GM12875 (cell line): Measurements from ENCODE around the gene PDLIM7.

Source experiments
- H3K4me3 ChIP-seq: one replicate; pipeline ENCODE4 v1.5.1; 2011; ENCODE audit warnings: low read depth, low read length, control low read depth
- CTCF ChIP-seq: IDR thresholded peaks from 2 replicates; pipeline ENCODE4 v1.5.1; 2011; ENCODE audit warnings: low read depth, mild to moderate bottlenecking, control low read depth, inconsistent platforms, low read length, moderate library complexity, borderline replicate concordance; ENCODE audit not compliant: insufficient read depth

PDLIM7 gene

DNA sequence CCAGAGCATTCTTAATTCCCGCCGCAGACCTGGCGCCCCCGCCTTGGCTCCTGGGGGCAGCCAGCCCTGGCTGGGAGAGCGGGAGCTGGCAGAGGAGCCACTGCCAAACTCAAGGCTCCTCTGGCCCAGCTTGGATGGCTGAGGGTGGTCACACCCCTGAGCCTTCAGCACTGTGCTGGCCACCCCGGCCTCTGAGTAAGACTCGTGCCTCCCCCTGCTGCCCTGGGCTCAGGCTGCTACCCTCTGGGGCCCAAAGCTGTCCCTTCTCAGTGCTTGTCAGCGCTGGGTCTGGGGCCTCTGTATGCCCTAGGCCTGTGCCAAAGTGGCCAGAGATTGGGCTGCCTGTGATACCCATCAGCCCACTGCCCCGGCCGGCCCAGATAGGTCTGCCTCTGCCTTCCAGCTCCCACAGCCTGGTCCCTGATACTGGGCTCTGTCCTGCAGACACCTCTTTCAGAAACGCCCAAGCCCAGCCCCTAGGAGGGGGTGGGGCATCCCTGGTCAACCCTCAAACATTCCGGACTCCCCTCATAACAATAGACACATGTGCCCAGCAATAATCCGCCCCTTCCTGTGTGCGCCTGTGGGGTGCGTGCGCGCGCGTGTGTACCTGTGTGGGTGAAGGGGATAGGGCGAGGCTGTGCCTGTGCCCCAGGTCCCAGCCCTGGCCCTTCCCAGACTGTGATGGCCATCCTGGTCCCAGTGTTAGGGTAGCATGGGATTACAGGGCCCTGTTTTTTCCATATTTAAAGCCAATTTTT lies 55.2 kb downstream of the PDLIM7 start:
- no peak overlapping the region for H3K4me3 ChIP-seq
- no peak for TF ChIP-seq CTCF

DNA sequence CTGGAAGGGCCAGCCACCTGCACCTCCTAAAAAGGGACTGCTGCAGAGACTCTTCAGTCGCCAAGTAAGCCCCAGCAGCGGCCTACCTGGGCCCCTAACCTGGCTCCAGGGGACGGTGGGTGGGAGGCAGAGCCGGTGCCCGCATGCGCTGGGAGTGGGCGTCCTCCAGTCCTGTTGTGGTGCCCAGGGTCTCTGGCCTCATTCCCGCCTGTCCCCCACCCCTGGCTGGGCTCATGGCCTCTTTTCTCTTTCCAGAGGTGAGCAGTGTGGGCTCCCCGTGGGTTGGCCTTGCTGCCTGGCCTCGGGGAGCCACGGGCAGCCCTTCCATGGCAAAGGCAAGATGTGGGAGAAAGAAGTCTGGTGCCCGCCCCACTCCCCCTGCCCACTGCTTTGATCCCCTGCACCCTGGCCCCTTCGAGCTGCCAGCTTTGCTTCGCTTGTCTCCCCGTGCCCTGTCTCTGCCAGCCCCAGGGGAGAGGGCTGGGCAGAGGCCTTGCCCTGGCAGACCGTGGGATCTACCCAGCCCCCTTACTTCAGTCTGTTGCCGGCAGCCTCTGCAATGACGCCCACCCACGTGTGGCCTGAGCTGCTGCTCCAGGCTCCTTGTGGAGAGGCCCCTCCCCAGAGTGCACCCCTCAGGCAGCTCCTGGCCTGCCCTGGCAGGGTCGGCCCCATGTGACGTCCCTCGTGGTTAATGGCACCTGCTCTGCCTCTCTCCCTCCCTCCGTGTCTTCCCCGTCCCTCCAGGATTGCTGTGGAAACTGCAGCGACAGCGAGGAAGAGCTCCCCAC lies 56.2 kb downstream of the PDLIM7 start:
- no peak overlapping the region for H3K4me3 ChIP-seq
- no peak for TF ChIP-seq CTCF

DNA sequence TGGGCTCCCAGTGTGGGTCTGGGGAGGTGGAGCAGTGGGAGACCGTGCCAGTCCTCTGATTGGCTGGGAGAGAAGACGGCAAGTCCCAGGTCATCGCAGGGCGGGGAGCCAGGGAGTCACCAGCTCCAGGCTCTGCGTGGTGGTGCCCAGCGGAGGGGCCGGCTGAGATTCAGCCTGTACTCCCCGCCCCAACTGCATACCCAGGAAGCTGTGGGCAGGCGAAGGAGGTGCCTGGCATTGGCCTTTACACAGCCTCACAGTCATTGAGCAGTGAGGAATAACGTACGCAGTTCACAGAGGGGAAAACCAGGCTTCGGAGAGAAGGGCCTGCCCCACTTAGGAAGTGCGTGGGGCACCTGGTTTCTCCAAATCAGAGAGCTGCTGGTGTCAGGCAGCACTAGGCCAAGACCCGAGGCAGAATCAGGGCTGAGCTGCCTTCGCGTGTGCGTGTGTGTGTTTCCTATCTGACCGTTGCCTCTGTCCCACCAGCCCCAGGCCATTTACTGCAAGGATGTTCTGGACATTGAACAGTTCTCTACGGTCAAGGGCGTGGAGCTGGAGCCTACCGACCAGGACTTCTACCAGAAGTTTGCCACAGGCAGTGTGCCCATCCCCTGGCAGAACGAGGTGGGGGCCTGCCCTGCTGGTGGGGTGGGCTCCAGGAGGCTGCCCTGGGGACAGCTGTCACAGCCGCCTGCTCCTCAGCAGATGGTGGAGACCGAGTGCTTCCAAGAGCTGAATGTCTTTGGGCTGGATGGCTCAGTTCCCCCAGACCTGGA lies 57.0 kb downstream of the PDLIM7 start:
- no peak overlapping the region for H3K4me3 ChIP-seq
- no peak for TF ChIP-seq CTCF

DNA sequence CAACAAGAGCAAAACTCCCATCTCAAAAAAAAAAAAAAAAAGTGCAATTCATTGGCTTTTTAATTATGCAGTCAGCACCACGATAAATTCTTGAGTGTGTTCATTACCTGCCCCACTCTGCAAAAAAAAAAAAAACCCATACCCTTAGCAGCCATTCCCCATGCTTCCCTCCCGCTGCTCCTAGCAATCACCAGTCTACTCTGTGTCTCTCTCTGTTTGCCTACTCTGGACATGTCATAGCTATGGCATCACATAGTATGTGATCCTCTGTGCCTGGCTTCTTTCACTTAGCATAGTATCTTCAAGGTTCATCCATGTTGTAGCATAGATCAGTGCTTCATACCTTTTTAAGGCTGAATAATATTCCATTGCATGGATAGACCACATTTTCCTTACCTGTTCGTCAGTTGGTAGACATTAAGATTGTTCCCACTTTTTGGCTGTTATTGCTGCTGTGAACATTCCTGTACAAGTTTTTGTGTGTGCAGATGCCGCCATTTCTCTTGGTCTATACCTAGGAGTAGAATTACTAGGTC lies 57.8 kb downstream of the PDLIM7 start:
- no peak overlapping the region for H3K4me3 ChIP-seq
- TF ChIP-seq CTCF = no peak

- no peak for TF ChIP-seq CTCF
- no peak overlapping the region for H3K4me3 ChIP-seq
Observed at GRCh38 chr5:177438468-177438867, 58.9 kb downstream of the PDLIM7 start.

DNA sequence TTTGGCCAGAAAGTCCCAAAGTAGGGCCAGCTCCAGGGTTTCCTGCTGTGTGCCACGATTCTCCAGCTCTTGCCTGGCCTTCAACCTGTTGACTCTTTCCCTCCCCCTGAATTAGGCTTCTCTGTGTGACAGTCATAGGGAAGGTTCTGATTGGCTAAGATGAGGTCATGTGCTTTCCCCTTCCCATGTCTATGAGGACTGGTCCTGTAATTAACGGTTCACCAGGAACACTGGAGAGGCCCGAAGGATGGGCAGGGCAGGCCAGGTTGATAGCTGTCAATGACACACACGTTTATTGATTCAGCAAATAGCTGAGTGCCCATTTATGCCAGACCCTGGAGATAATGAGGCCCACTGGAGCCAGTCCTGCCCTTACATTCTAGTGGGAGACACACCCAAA lies 59.8 kb downstream of the PDLIM7 start:
- no peak for TF ChIP-seq CTCF
- H3K4me3 ChIP-seq = no peak overlapping the region
